K562 (cell line): Measurements from ENCODE around the gene DPM2. TPM values are rescaled to one million over a fixed set of nuclear protein-coding genes. Genes with fewer than 3 reads are reported as not detected.

Source experiments
- CBX2 ChIP-seq: fragments of 200-600 bp; sonication (generic); IDR thresholded peaks from one replicate; pipeline ENCODE4 v1.6.1; 2012; ENCODE audit warnings: mild to moderate bottlenecking, low read length, inconsistent platforms; ENCODE audit not compliant: insufficient read depth, poor library complexity, severe bottlenecking
- MAZ ChIP-seq, 2 experiments: fragments of 450-650 bp in 1 of 2; sonication (generic) in 1 of 2; formaldehyde crosslinking; IDR thresholded peaks in 1 of 2; conservative IDR thresholded peaks in 1 of 2; 2 replicates each; pipeline versions ENCODE4 v1.4.0 to v1.5.0; 2020; ENCODE audit warnings: mild to moderate bottlenecking in 1 of 2, missing genetic modification reagents in 1 of 2
- MGA ChIP-seq: fragments of 450-650 bp; IDR thresholded peaks from 2 replicates; pipeline ENCODE4 v1.6.1; 2016; ENCODE audit warnings: mild to moderate bottlenecking, moderate library complexity
- NBN ChIP-seq: fragments of 450-650 bp; IDR thresholded peaks from 2 replicates; pipeline ENCODE4 v1.6.1; 2016; ENCODE audit warnings: low read depth, mild to moderate bottlenecking
- SMARCA5 ChIP-seq: fragments of 450-650 bp; IDR thresholded peaks from 2 replicates; pipeline ENCODE4 v1.6.1; 2016
- TAF1 ChIP-seq: IDR thresholded peaks from 2 replicates; pipeline ENCODE4 v1.6.1; 2011; ENCODE audit warnings: mild to moderate bottlenecking, low read length, moderate library complexity; ENCODE audit not compliant: insufficient read depth, control insufficient read depth, severe bottlenecking; ENCODE audit errors: extremely low read depth
- TBP ChIP-seq: optimal IDR thresholded peaks from 2 replicates; pipeline ENCODE3; 2011; ENCODE audit warnings: low read depth, low read length, improper control_type of control experiment
- TCF15 ChIP-seq: fragments of 250-450 bp; sonication (Bioruptor Pico); IDR thresholded peaks from 2 replicates; pipeline ENCODE4 v1.8.0; 2022; ENCODE audit warnings: moderate library complexity, mild to moderate bottlenecking, inconsistent platforms
- ZNF121 ChIP-seq: sonication (generic); formaldehyde crosslinking; conservative IDR thresholded peaks from 2 replicates; pipeline ENCODE4 v1.8.0; 2022; ENCODE audit warnings: missing genetic modification reagents
- ZNF639 ChIP-seq, 2 experiments: fragments of 200-800 bp in 1 of 2; sonication (Bioruptor generic) in 1 of 2; sonication (generic) in 1 of 2; formaldehyde crosslinking in 1 of 2; IDR thresholded peaks in 1 of 2; conservative IDR thresholded peaks in 1 of 2; 2 replicates each; pipeline versions ENCODE4 v1.5.0 to v1.6.1; 2016 to 2020; ENCODE audit warnings: missing compliant biosample characterization in 1 of 2, missing genetic modification characterization in 1 of 2, missing genetic modification reagents in 1 of 2
- ZNF740 ChIP-seq, 3 experiments: fragments of 200-800 bp in 1 of 3; sonication (Bioruptor generic) in 1 of 3; sonication (generic) in 1 of 3; formaldehyde crosslinking in 1 of 3; IDR thresholded peaks; 2 replicates each; pipeline versions ENCODE4 v1.6.1 to v1.8.0; 2016 to 2022; ENCODE audit warnings: mild to moderate bottlenecking in 2 of 3, missing compliant biosample characterization in 2 of 3, missing genetic modification characterization in 2 of 3, missing genetic modification reagents in 1 of 3
- polyA plus RNA-seq, 8 experiments: library from polyadenylated mRNA; depleted of rRNA in 4 of 8; stranded (reverse) in 5 of 8; unstranded in 3 of 8; fragments of >200 nt; fragmentation: Nextera tagmentation in 2 of 8; fragmentation: Illumina TruSeq in 1 of 8; extraction: Ambion mirVana in 2 of 8; extraction: Trizol in 1 of 8; gene quantifications; 2 replicates each; pipeline versions ENCODE4 v1.2.1 to v1.2.3, GENCODE V29; 2011 to 2014; ENCODE audit warnings: inconsistent platforms in 1 of 8, missing spikeins in 1 of 8
- total RNA-seq, 7 experiments: library from RNA; depleted of rRNA in 6 of 7; stranded (reverse); fragments of >200 nt in 6 of 7; fragmentation: Illumina TruSeq in 2 of 7; extraction: Trizol in 2 of 7; gene quantifications; 2 replicates each; pipeline versions ENCODE4 v1.2.1 to v1.2.3, GENCODE V29; 2011 to 2021; ENCODE audit warnings: low replicate concordance in 1 of 7

DPM2 gene
- total and polyA plus RNA-seq, 9 of the 15 experiments (the other 6 are each of a cell fraction or from before 2014, with no cell fraction given) = 43.5 to 126 (median 71.1) TPM

GRCh38 chr9:127968042-127968441 lies 30.4 kb upstream of the DPM2 start (continued):
- TF ChIP-seq MGA (no peak), ZNF639 (CRISPR knock-in tag; conservative IDR thresholded peaks at IDR 0.05 in 1 of 2, IDR thresholded peaks at IDR 0.05 in 1 of 2) (no peak), ZNF740 (CRISPR knock-in tag; IDR thresholded peaks at IDR 0.05) (no peak), ZNF740 (tag; IDR thresholded peaks at IDR 0.05) (no peak), TAF1 (no peak), MAZ (CRISPR knock-in tag; conservative IDR thresholded peaks at IDR 0.05 in 1 of 2, IDR thresholded peaks at IDR 0.05 in 1 of 2) (no peak), TBP (no peak), CBX2 (no peak), TCF15 (CRISPR knock-in tag) (no peak), SMARCA5 (no peak), NBN (no peak), ZNF121 (no peak)
